WTC11 (cell line): Measurements from ENCODE around the gene KCND3. TPM values are rescaled to one million over a fixed set of nuclear protein-coding genes. Genes with fewer than 3 reads are reported as not detected.

Experiments
- ATAC-seq: fragments of 200-7000 bp; cut with Tn5 transposase; 2 replicates; pipeline ENCODE4 v1.10.0; 2021; ENCODE audit warnings: mild to moderate bottlenecking, moderate library complexity
- CTCF ChIA-PET: fragments of 300-600 bp; sonication (Branson Sonifier 250); formaldehyde crosslinking; loops from one replicate; lab custom pipeline; 2021; ENCODE audit warnings: antibody characterized with exemption; lab: Charles Lee
- POLR2A ChIA-PET: fragments of 350-600 bp; sonication (Branson Sonifier 250); formaldehyde crosslinking; loops from one replicate; lab custom pipeline; 2021; ENCODE audit warnings: antibody characterized with exemption; lab: Charles Lee
- DNase-seq: peaks from one replicate; pipeline ENCODE4 v3.0.0; 2021; ENCODE audit warnings: low spot score
- H3K27ac Mint-ChIP-seq: 2 replicates; pipeline ENCODE4 v1.8.0; 2021; ENCODE audit warnings: mixed read lengths
- H3K27me3 Mint-ChIP-seq: 2 replicates; pipeline ENCODE4 v1.8.0; 2021; ENCODE audit warnings: low read depth, mild to moderate bottlenecking, moderate library complexity, mixed read lengths
- H3K36me3 Mint-ChIP-seq: 2 replicates; pipeline ENCODE4 v1.8.0; 2021; ENCODE audit warnings: mixed read lengths
- H3K4me1 Mint-ChIP-seq: 2 replicates; pipeline ENCODE4 v1.8.0; 2022; ENCODE audit warnings: mixed read lengths
- H3K4me3 Mint-ChIP-seq: 2 replicates; pipeline ENCODE4 v1.8.0; 2021; ENCODE audit warnings: mild to moderate bottlenecking, moderate library complexity, mixed read lengths
- H3K9me3 Mint-ChIP-seq: 2 replicates; pipeline ENCODE4 v1.8.0; 2021; ENCODE audit warnings: mixed read lengths
- AR ChIP-seq: fragments of 250-450 bp; sonication (Bioruptor Pico); IDR thresholded peaks from 2 replicates; pipeline ENCODE4 v1.9.0; 2021; ENCODE audit warnings: mild to moderate bottlenecking
- ARID4B ChIP-seq: sonication (generic); formaldehyde crosslinking; IDR thresholded peaks from 2 replicates; pipeline ENCODE4 v1.8.0; 2023; ENCODE audit warnings: missing genetic modification reagents, mild to moderate bottlenecking, borderline replicate concordance
- CREB1 ChIP-seq: sonication (generic); formaldehyde crosslinking; IDR thresholded peaks from 2 replicates; pipeline ENCODE4 v1.8.0; 2023; ENCODE audit warnings: mild to moderate bottlenecking, missing genetic modification reagents
- EMX1 ChIP-seq: fragments of 250-450 bp; sonication (Bioruptor Pico); IDR thresholded peaks from 2 replicates; pipeline ENCODE4 v1.8.0; 2021; ENCODE audit warnings: mild to moderate bottlenecking
- PREB ChIP-seq: sonication (generic); formaldehyde crosslinking; IDR thresholded peaks from 2 replicates; pipeline ENCODE4 v1.8.1; 2022; ENCODE audit warnings: mild to moderate bottlenecking, missing genetic modification reagents, moderate library complexity, borderline replicate concordance
- SOX15 ChIP-seq: fragments of 250-450 bp; sonication (Bioruptor Pico); IDR thresholded peaks from 2 replicates; pipeline ENCODE4 v1.9.0; 2021; ENCODE audit warnings: mild to moderate bottlenecking
- TEAD4 ChIP-seq: sonication (generic); formaldehyde crosslinking; IDR thresholded peaks from 2 replicates; pipeline ENCODE4 v1.8.0; 2022; ENCODE audit warnings: mild to moderate bottlenecking, missing genetic modification reagents
- ZNF121 ChIP-seq: sonication (generic); formaldehyde crosslinking; IDR thresholded peaks from 2 replicates; pipeline ENCODE4 v1.8.0; 2023; ENCODE audit warnings: missing genetic modification reagents
- ZNF263 ChIP-seq: sonication (generic); formaldehyde crosslinking; IDR thresholded peaks from 2 replicates; pipeline ENCODE4 v1.8.1; 2022; ENCODE audit warnings: low read depth, mild to moderate bottlenecking, moderate library complexity, missing genetic modification reagents
- ZNF671 ChIP-seq: fragments of 250-450 bp; sonication (Bioruptor Pico); IDR thresholded peaks from 2 replicates; pipeline ENCODE4 v1.8.0; 2021; ENCODE audit warnings: mild to moderate bottlenecking
- total RNA-seq: library from RNA; stranded (reverse); gene quantifications from 3 replicates; pipeline ENCODE4 v1.2.3, GENCODE V29; 2021
- TF ChIP-seq, protein P1 (sequence below): sonication (generic); formaldehyde crosslinking; IDR thresholded peaks from 2 replicates; pipeline ENCODE4 v1.8.1; 2022; ENCODE audit warnings: low read depth, missing genetic modification reagents, borderline replicate concordance
- TF ChIP-seq, protein P2 (sequence below): sonication (generic); formaldehyde crosslinking; conservative IDR thresholded peaks from 2 replicates; pipeline ENCODE4 v1.8.1; 2023; ENCODE audit warnings: mild to moderate bottlenecking, low read depth, missing genetic modification reagents, moderate library complexity

KCND3 gene
- total RNA-seq, 1 experiment from 2014 or later: 0.35 TPM

DNA sequence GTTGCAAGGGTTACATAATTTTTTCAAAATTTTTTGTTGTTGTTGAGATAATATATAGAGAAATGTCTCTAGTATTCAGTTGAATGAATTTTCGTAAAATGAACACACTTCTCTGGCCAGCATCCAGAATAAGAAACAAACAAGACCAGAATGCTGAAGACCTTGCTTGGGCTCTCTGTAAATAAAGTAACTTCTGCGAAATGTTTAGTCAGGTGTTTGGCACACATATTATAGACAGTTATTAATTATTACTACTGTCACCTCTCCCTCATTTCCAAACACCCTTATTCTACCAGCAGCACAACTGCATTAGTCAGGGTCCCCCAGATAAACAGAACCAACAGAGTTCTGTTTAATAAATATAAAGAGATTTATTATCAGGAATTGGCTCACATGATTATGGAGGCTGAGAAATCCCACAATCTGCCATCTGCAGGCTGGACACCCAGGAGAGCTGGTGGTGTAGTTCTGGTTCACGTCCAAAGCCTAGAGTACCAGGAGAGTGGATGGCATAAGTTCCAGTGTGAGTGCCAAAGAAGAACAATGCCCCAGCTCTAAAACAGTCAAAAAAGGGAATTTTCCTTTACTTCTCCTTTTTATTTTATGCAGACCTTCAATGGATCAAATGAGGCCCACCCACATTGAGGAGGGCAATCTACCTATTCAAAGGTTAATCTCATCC lies 44.1 kb upstream of the KCND3 start:
- TF ChIP-seq, protein P1, sequence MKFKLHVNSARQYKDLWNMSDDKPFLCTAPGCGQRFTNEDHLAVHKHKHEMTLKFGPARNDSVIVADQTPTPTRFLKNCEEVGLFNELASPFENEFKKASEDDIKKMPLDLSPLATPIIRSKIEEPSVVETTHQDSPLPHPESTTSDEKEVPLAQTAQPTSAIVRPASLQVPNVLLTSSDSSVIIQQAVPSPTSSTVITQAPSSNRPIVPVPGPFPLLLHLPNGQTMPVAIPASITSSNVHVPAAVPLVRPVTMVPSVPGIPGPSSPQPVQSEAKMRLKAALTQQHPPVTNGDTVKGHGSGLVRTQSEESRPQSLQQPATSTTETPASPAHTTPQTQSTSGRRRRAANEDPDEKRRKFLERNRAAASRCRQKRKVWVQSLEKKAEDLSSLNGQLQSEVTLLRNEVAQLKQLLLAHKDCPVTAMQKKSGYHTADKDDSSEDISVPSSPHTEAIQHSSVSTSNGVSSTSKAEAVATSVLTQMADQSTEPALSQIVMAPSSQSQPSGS: no peak
- TF ChIP-seq, protein P2, sequence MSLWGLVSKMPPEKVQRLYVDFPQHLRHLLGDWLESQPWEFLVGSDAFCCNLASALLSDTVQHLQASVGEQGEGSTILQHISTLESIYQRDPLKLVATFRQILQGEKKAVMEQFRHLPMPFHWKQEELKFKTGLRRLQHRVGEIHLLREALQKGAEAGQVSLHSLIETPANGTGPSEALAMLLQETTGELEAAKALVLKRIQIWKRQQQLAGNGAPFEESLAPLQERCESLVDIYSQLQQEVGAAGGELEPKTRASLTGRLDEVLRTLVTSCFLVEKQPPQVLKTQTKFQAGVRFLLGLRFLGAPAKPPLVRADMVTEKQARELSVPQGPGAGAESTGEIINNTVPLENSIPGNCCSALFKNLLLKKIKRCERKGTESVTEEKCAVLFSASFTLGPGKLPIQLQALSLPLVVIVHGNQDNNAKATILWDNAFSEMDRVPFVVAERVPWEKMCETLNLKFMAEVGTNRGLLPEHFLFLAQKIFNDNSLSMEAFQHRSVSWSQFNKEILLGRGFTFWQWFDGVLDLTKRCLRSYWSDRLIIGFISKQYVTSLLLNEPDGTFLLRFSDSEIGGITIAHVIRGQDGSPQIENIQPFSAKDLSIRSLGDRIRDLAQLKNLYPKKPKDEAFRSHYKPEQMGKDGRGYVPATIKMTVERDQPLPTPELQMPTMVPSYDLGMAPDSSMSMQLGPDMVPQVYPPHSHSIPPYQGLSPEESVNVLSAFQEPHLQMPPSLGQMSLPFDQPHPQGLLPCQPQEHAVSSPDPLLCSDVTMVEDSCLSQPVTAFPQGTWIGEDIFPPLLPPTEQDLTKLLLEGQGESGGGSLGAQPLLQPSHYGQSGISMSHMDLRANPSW: no peak
- TF ChIP-seq CREB1 (no peak), SOX15 (CRISPR knock-in tag) (no peak), ZNF671 (CRISPR knock-in tag) (no peak), AR (CRISPR knock-in tag) (no peak), ZNF121 (CRISPR knock-in tag) (no peak), TEAD4 (CRISPR knock-in tag) (no peak), ZNF263 (no peak)
- TF ChIP-seq, all 79 proteins: peak for 0
- no peaks in the 10 kb centered on the region for H3K9me3 Mint-ChIP-seq
- peaks cover 2% of the 10 kb centered on the region; the same call in 1 of the 2 replicates for H3K27me3 Mint-ChIP-seq
- no peaks in the 10 kb centered on the region for H3K36me3 Mint-ChIP-seq
- POLR2A ChIA-PET: no interaction called here
- no peak for ATAC-seq
- H3K4me1 Mint-ChIP-seq: no peaks in the 10 kb centered on the region
- DNase-seq: no peak
- H3K4me3 Mint-ChIP-seq: no peak overlapping the region
- CTCF ChIA-PET: no interaction called here
- H3K27ac Mint-ChIP-seq: no peak overlapping the region

- ATAC-seq (no peak), DNase-seq (no peak)
- TF ChIP-seq ARID4B (no peak), PREB (no peak), EMX1 (CRISPR knock-in tag) (no peak)
- CTCF ChIA-PET: interaction anchor here (0.6 kb wide), 1 partner anchor 157 kb away, joined by 3 read pairs; no protein-coding TSS in a partner anchor
- H3K4me3 Mint-ChIP-seq: no peak overlapping the region
- POLR2A ChIA-PET: no interaction called here
- no peaks in the 10 kb centered on the region for H3K36me3 Mint-ChIP-seq
- no peaks in the 10 kb centered on the region for H3K4me1 Mint-ChIP-seq
- H3K9me3 Mint-ChIP-seq: no peaks in the 10 kb centered on the region
- no peaks in the 10 kb centered on the region for H3K27me3 Mint-ChIP-seq
- no peak overlapping the region for H3K27ac Mint-ChIP-seq
Measured at GRCh38 chr1:112030157-112030556, 40.7 kb upstream of the KCND3 start.
